GM18502 (cell line): Measurements from ENCODE around the gene LINC00632.
"Not testable (repeated sequence)": the region's sequence is repeated elsewhere in the genome, so short reads cannot be mapped to it uniquely, and the experiment has no call there.

Source experiments
- ATAC-seq: cut with Tn5 transposase; IDR thresholded peaks from one replicate; pipeline ENCODE4 v1.9.1; 2021; ENCODE audit warnings: mild to moderate bottlenecking; ENCODE audit not compliant: unreplicated experiment, poor library complexity

Gene LINC00632

DNA sequence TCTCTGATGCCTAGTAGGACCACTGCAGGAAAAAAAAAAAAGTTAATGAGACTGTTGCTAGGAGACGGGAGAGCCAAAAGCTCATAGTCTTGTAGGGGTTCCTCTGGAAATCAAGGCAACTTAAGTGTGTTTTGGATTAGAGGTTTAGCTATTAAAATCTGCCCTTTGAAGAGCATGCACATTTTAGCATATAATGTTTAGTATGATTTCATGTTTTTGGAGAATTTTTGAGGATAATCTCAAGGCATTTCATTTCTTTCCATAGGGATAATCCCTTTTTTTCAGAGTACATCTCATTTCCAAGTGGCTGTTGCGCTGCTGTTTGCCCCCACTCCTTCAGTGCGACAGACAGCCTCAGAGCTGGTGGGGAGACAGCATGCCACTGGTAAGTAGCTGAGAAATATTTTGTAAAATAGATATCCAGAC is at the start of gene LINC00632:
LINC00632 (plus strand) TSS at position 339 of the 426 bp plus-strand sequence.
- ATAC-seq = no peak

DNA sequence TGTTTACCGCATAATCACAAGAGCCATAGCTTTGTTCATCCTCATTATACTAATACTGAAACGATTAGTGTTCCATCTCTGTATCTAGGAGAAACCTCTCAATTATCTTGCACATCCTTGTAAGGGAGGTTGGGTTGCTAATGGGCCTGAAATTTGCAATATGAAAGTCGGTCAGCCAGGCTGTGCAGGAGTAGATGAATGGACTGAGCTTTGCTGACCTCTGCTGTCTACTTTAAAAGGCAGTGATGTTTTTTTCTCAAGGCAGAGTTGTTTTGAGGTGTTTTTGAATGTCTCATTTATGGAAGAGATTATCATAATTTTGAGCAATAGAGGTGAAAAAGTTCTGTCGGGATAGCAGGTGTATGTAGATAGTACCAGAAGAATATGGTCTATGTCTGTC is 47.9 kb upstream of the LINC00632 start:
- no peak for ATAC-seq

DNA sequence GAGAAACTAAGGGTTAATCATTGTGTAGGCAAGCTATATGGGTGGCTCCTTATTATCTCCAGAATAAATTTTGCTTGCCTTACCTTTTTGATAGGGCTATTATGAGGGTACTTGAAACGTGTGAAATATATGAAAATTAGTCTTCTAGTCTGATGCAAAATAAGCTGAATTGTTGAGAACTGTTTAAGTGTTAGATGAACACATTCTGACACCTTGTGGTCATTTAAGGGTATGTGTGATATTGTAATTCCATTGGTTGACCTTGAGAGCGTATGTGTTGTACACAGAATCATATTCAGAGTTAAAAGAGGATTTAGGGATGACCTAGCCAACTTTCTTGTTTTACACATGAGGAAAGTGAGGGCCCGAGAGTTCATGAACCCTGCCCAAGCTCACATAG is 44.6 kb upstream of the LINC00632 start:
- ATAC-seq = no peak

DNA sequence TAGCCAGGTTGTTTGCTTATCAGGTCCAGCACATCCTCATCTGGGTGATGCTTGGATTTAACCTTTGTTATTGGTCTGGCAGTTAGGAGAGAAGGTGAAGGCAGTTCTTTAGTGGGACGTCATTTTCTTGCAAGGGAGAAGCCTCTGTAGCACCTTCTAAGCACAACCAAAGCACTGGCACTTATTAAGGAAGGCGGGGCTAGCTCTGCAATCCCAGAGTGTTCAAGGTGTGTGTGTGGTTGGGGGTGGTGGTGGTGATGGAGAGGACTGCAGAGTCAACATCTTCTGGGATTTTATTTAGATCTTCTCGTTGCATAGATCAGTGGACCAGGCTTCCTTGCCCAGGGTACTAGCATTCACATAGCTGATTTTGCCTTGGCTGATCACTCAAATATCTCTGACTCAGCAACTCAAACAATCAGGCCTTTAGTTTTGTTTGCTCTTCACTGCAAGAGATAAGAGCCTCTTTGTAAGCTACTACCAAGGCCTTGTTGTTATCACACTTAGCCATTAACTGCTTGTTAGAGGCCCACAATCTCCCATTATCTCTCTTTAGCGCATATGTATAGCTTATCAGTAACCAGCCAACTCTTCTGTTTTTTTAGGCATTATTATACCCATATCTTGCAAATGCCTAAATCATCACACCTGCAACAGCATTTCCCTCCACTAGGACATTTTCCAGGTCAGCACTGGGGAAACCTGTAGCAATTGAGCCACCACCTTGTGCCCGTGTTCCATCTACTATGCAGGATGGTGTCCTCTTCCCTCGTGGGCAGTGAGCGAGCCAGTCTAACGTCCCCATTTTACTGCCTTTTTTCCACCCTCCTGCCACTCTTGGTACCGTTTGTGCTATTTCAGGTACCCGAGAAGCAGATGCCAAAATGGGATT is 36.5 kb upstream of the LINC00632 start:
- ATAC-seq = no peak

DNA sequence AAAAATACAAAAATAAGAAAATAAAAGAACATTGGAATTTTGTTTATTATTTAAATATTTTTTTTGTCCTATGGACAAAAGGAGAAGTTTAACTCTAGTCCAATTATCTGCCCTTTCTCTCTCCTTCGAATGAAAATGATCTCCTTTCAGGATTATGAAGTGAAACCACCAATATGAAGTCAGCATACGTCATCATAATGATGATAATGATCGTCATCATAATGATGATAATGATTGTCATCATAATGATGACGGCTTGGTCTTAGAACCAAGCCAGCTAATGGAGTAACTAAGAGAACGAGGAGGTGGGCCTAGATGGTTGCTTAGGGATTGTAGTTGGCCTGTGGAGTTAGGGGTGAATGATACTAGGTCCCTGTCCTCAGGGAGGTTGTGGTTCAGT is 21.9 kb upstream of the LINC00632 start:
- no peak for ATAC-seq

- ATAC-seq = not testable (repeated sequence)
These were observed 18.0 kb upstream of the LINC00632 start for GRCh38 chrX:140691596-140691995.

DNA sequence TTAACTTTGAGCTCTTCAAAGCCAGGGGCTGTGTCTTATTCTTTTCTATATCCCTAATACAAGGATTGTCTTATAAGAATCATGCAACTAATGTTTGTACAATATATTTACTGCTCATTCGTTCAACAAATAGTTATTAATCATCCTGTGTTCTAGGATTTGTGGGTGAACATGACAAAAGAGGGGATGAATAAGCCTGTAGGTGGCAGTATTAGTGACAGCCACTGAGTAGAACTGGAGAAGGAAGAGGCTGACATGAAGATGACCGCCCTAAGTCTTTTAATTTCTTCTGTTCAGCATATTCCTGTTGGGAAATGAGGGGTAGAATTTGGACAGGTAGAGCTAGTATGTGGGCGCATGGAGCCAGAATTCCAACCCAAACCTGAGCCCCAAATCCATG is 11.9 kb upstream of the LINC00632 start:
- no peak for ATAC-seq

- ATAC-seq = no peak
These were observed 8.1 kb upstream of the LINC00632 start for GRCh38 chrX:140701480-140701879.

DNA sequence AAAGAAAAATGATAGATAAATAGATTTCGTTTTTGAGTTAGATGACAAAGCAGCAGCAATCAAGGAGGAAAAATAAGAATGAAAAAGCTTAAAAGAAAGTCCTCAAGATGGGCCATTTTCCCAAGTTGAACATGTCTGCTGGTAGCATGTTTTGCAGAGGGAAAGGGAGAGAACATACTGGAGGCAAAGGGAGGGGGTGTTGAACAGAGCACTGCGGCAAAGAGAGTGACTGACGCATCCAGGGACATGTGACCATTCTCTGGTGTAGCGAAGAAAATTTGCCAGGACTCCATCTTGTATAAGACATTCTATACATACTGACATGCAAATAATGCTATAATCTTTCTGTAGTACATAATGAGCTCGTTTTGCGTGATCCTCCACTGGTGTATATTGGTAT is 1.2 kb downstream of the LINC00632 start:
- no peak for ATAC-seq

DNA sequence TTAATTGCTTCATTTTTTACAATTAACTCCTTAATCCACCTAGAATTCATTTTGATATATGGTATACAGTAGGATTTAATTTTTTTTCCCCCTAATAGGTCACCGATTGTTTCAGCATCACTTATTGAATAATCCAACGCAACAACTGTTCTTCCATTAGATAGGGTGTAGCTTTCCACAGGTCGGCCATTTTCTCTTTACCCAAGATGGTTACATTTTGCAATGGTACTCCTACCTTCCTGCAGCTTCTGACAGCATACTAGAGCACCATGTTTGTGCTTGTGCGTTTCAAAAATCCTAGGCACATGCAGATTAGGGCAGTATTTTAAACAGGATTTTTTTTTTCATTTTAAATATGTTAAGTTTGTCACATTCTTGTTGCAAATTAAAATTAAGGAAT is 2.3 kb downstream of the LINC00632 start:
- no peak for ATAC-seq

GRCh38 chrX:140712413-140713173 is 3.0 kb downstream of the LINC00632 start:
- ATAC-seq = no peak

DNA sequence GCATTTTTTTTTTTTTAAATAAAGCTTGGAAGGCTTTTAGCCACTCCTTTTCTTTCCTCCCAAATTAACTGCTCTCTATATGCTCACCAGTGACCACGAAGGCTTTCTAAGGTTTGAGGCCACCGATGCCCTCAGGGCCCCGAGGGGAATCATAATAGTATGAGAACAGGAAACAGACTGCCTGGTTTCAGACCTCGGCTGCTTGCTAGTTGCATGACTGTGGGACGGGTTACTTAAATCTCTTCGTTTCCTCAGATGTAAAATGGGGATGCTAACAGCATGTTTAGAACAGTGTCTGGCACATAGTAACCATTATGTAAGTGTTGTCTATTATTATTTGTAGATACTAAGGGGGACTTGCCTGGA is 3.6 kb downstream of the LINC00632 start:
- ATAC-seq = no peak

DNA sequence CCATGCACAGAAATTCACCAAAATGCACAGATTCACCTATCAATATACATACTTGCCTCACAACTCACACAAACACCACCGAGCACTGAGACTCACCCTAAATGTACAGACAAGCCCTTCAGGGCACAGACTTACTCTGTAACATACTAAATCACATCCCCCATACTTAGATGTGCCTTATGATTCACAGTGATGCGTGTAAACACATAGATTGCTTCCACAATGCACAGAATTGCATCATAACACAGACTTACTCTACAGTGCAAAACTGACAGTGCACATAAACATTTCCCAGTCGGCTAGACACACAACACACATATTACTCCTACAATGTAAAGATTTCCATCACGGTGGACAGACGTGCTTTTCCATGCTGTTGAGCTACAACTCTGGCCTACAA is 6.2 kb downstream of the LINC00632 start:
- no peak for ATAC-seq

DNA sequence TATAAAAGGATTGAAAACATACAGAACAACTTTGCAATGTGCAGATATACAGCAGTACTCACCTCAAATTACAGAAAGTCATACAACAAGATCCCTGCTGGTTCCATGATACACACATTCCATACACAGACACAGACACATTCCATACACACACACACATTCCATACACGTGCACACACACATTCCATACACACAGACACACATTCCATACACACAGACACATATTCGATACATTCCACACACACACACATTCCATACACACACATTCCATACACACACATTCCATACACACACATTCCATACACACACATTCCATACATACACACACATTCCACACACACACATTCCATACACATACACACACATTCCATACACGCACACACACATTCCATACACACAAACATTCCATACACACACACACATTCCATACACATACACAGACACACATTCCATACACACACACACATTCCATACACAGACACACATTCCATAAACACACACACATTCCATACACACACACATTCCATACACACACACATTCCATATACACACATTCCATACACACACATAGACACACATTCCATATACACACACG is 13.7 kb downstream of the LINC00632 start:
- no peak for ATAC-seq

DNA sequence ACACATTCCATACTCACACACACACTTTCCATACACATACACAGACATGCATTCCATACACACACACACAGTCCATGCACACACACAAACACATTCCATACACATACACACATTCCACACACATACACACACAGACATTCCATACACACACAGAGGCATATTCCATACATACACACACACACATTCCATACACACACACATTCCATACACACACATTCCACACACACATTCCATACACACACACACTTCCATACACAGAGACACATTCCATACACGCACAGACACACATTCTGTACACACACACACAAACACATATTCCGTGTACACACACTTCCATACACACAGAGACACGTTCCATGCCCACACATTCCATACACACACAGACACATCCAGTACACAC is 14.8 kb downstream of the LINC00632 start:
- ATAC-seq = no peak

DNA sequence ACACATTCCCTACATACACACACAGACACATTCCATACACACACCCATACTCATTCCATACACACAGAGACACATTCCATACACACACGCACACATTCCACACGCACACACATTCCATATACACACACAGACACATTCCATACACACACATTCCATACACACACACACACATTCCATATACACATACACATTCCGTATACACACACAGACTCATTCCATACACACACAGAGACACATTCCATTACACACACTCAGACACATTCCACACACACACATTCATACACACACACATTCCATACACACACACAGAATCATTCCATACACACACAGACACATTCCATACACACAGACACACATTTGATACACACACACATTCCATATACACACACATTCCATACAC is 15.2 kb downstream of the LINC00632 start:
- no peak for ATAC-seq

DNA sequence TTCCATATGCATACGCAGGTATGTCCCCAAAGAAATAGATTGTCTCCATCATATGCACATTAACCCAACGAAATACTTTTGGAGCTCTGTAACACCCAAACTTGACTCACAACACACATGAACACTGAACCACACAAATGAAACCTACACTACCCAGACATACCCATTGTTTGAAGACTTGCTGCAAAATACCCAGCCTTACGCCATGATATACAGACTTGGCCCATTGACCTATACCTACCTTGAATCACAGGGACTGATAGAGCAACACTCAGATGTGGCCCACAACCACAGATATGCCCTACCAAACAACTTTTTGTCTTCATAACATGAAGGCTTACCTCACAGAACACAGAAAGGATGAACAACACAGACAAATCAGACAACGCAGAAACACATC is 15.9 kb downstream of the LINC00632 start:
- no peak for ATAC-seq

- peak; percentile 92 for ATAC-seq
These were observed 24.3 kb downstream of the LINC00632 start for GRCh38 chrX:140733766-140734342.

DNA sequence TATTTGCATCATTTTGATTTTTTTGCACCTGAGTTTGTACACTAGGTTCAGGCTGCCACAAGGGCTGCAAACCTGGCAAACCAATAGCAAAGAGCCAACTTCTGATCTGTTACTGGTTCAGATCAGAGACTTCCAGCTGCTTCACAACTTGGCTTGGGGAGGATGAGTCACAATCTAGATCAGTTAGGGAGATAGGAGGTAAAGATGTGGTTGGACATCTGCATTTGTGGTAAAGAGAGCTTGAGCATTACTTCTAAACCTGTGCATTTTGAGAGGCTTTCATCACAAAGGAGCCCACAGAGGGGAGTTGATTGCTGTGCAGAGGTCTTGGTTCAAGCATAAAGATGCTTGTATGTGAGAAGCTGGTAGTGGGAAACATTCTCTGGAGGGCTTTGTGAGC is 34.5 kb downstream of the LINC00632 start:
- ATAC-seq = no peak

GRCh38 chrX:140756941-140757340 is 47.4 kb downstream of the LINC00632 start:
- no peak for ATAC-seq

- peak; percentile 91 for ATAC-seq
These were observed 52.5 kb downstream of the LINC00632 start for GRCh38 chrX:140762061-140762460.
